ENCODE measurements around the gene CHID1.

The CHID1 gene

DNA sequence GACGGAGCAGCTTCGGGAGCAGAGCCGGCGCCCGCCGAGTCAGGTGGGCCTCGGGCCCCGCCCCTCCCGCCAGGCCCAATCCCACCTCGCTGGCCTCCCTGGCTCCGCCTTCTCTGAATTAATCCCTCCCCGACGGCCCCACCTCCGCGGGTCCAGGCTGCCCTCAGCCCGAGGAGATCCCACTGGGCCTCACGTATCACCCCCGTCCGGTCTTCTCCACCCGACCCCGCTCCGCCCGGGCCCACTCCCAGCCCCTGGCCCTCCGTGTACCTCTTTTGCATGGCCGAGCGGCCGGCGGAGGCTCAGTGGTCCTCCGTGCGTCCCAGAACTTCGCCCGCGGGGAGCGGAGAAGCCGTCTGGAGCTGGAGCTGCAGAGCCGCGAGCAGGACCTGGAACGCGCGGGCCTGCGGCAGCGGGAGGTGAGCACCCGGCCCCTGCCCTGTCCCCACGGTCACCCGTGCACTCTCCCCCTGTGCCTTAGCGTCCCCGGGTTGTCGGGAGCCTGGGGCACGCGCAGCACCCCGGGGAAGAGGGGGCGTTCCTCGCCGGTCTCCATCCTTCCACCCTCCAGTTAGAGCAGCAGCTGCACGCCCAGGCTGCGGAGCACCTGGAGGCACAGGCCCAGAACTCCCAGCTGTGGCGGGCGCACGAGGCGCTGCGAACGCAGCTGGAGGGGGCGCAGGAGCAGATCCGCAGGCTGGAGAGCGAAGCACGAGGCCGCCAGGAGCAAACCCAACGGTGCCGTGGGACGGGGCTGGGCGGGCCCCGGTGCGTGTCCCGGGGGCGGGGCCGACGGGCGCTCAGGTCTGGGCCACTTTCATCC lies 80.1 kb downstream of the CHID1 start:
- peak; percentile 52 for DNase-seq (ENCODE audit: extremely low spot score)
- CTCF ChIA-PET: interaction anchor here (1.2 kb wide), 1 partner anchor 18 kb away, joined by 3 read pairs; no protein-coding TSS in a partner anchor
- POLR2A ChIA-PET: interaction anchor here (1.2 to 8.0 kb wide), 4 partner anchors 11 to 26 kb away, joined by 4 to 63 read pairs (median 26); partner anchors contain the start of genes PNPLA2, POLR2L, RPLP2 and TSPAN4
- TF ChIP-seq SUZ12 (IDR thresholded peaks at IDR 0.05) (no peak), SP1 (IDR thresholded peaks at IDR 0.05) (no peak), ELF4 (IDR thresholded peaks at IDR 0.05) (no peak), L3MBTL2 (conservative IDR thresholded peaks at IDR 0.05) (no peak)

DNA sequence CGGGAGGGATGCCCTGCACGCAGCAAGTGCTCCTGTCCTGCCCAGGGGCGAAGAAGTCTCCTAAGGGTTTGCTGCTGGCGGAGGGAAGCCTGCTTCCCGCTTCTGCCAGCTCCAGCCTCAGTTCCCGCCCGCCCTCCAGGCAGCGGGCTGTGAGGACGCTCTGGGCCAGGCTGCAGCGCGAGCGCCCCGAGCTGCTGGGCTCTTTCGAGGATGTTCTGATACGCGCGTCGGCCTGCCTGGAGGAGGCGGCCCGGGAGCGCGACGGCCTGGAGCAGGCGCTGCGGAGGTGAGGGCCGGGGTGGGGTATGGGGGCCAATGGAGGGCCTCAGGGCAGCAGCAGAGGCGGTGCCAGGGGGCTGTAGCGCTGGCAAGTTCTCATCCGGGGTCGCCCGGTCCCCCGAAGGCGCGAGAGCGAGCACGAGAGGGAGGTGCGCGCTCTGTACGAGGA lies 80.7 kb downstream of the CHID1 start:
- DNase-seq (ENCODE audit: extremely low spot score): no peak
- ChIA-PET CTCF (no interaction called here), POLR2A (interaction anchor here (2.2 to 8.0 kb wide), 4 partner anchors 10 to 21 kb away, joined by 11 to 63 read pairs (median 26); partner anchors contain the start of genes PNPLA2, POLR2L, RPLP2 and TSPAN4)
- TF ChIP-seq SP1 (IDR thresholded peaks at IDR 0.05): no peak
- TF ChIP-seq NFRKB (IDR thresholded peaks at IDR 0.05): no peak
- no peak for TF ChIP-seq FOXM1 (IDR thresholded peaks at IDR 0.05; ENCODE audit: borderline replicate concordance)
- TF ChIP-seq TARDBP (IDR thresholded peaks at IDR 0.05): no peak
- no peak for TF ChIP-seq ARNT (IDR thresholded peaks at IDR 0.05)
- TF ChIP-seq CTBP1 (IDR thresholded peaks at IDR 0.05; ENCODE audit: borderline replicate concordance): no peak
- no peak for TF ChIP-seq HDGF (IDR thresholded peaks at IDR 0.05; ENCODE audit: borderline replicate concordance)
- no peak for TF ChIP-seq SUZ12 (IDR thresholded peaks at IDR 0.05)
- TF ChIP-seq, protein P1, sequence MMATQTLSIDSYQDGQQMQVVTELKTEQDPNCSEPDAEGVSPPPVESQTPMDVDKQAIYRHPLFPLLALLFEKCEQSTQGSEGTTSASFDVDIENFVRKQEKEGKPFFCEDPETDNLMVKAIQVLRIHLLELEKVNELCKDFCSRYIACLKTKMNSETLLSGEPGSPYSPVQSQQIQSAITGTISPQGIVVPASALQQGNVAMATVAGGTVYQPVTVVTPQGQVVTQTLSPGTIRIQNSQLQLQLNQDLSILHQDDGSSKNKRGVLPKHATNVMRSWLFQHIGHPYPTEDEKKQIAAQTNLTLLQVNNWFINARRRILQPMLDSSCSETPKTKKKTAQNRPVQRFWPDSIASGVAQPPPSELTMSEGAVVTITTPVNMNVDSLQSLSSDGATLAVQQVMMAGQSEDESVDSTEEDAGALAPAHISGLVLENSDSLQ (IDR thresholded peaks at IDR 0.05): no peak

DNA sequence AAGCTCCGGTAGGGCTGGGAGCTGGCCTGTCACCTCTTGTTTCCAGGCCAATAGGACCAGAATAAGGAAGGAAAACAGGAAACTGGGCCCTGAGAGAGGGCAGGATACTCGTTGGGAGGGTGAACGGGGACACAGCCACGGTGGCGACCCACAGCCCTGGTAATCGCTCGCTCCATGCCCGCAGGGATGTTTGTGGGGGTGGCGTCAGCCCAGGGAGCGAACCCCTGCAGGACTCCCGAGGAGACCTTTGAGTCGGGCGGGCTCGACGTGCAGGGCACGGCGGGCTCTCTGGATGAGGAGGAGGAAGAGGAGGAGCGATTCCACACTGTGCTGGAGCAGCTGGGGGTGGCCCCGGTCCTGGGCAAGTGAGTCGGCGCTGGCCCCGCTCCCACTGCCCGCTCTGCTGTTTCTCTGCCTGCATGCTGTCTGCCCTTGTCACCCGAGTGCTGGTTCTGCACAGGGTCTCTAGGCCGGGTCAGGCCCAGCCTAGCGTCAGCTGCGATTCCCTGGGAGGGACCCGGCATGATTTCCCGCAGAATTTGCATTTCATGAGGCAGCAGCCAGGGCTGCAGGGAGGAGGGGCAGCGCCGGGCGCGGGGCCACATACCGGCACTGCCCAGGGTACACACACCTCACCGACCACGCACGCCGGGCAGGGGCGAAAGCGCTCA lies 81.3 kb downstream of the CHID1 start:
- ChIA-PET POLR2A (interaction anchor here (2.2 to 8.0 kb wide), 3 partner anchors 10 to 20 kb away, joined by 11 to 63 read pairs (median 11); partner anchors contain the start of genes PNPLA2, POLR2L, RPLP2 and TSPAN4), CTCF (no interaction called here)
- no peak for TF ChIP-seq FOXM1 (IDR thresholded peaks at IDR 0.05; ENCODE audit: borderline replicate concordance)
- no peak for TF ChIP-seq SUZ12 (IDR thresholded peaks at IDR 0.05)
- no peak for TF ChIP-seq ELF4 (IDR thresholded peaks at IDR 0.05)
- no peak for TF ChIP-seq ZNF384 (IDR thresholded peaks at IDR 0.05)
- TF ChIP-seq L3MBTL2 (conservative IDR thresholded peaks at IDR 0.05): no peak
- TF ChIP-seq SP1 (IDR thresholded peaks at IDR 0.05): no peak
- no peak for TF ChIP-seq FOXK2 (IDR thresholded peaks at IDR 0.05)
- no peak for TF ChIP-seq BHLHE40 (IDR thresholded peaks at IDR 0.05; ENCODE audit: borderline replicate concordance)
- TF ChIP-seq HDGF (IDR thresholded peaks at IDR 0.05; ENCODE audit: borderline replicate concordance): no peak
- no peak for TF ChIP-seq CTBP1 (IDR thresholded peaks at IDR 0.05; ENCODE audit: borderline replicate concordance)
- TF ChIP-seq NFRKB (IDR thresholded peaks at IDR 0.05): no peak
- TF ChIP-seq, protein P1 (IDR thresholded peaks at IDR 0.05): no peak
- no peak for TF ChIP-seq TARDBP (IDR thresholded peaks at IDR 0.05)
- TF ChIP-seq FOXA1 (IDR thresholded peaks at IDR 0.05): no peak
- no peak for TF ChIP-seq LEF1 (IDR thresholded peaks at IDR 0.05; ENCODE audit: borderline replicate concordance)
- no peak for TF ChIP-seq ARNT (IDR thresholded peaks at IDR 0.05)
- no peak for DNase-seq (ENCODE audit: extremely low spot score)

DNA sequence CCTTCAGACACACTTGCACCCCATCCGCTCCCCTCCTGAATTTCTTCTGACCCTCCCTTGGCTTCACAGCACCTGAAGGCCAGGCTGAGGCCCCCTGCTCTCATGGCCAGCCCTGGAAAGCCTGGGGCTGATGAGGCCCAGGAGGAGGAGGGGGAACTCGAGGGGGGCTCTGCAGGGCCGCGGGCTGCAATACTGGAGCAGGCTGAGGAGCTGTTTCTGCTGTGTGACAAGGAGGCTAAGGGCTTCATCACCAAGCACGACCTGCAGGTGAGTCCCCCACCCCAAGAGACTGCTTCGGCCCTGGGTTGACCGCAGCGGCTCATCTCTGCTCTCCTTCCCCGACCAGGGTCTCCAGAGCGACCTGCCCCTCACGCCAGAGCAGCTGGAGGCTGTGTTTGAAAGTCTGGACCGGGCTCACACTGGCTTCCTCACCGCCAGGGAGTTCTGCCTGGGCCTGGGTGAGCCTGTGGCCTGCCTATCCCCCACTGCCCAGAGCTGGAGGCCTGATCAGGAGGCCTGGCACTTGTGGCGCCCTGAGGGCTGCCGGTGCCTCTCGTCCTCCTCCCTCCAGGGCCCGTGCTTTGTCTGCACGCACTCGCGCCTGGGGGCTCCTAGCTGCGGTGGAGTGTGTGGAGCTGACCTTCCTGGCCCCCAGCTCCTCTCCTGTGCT lies 82.0 kb downstream of the CHID1 start:
- ChIA-PET POLR2A (interaction anchor here (2.2 to 8.0 kb wide), 3 partner anchors 10 to 20 kb away, joined by 11 to 63 read pairs (median 11); partner anchors contain the start of genes PNPLA2, POLR2L, RPLP2 and TSPAN4), CTCF (no interaction called here)
- DNase-seq (ENCODE audit: extremely low spot score): no peak
- TF ChIP-seq SUZ12 (IDR thresholded peaks at IDR 0.05): no peak
- TF ChIP-seq ARNT (IDR thresholded peaks at IDR 0.05): no peak
- TF ChIP-seq ZNF384 (IDR thresholded peaks at IDR 0.05): no peak

DNA sequence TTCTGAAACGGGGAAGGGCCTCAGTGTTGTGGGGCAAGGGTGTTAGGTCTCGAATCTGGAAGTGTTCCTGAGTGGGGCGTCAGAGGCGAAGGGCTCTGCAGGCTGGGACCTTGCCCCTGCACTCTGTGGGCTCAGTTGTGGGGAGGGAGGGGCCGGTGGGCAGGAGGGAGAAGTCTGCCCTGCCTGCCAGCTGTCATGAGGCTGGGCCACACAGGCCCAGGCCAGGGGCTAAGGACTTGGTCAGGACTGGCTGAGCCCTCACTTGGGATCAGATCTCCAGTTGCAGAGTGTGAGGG lies 82.8 kb downstream of the CHID1 start, which contains the start of gene CRACR2B:
Gene CRACR2B (plus strand): TSS at position 23 of the 296 bp plus-strand sequence. CDS start 689 bp downstream, outside the sequence.
- ChIA-PET CTCF (no interaction called here), POLR2A (interaction anchor here (2.2 to 8.0 kb wide), 2 partner anchors 9 to 15 kb away, joined by 11 to 63 read pairs; partner anchors contain the start of genes PNPLA2, POLR2L and TSPAN4)
- no peak for DNase-seq (ENCODE audit: extremely low spot score)
- no peak for TF ChIP-seq FOXA1 (IDR thresholded peaks at IDR 0.05)
- TF ChIP-seq BHLHE40 (IDR thresholded peaks at IDR 0.05; ENCODE audit: borderline replicate concordance): no peak
- TF ChIP-seq FOXK2 (IDR thresholded peaks at IDR 0.05): no peak
- TF ChIP-seq SP1 (IDR thresholded peaks at IDR 0.05): no peak
- TF ChIP-seq, protein P1 (IDR thresholded peaks at IDR 0.05): no peak
- no peak for TF ChIP-seq CTBP1 (IDR thresholded peaks at IDR 0.05; ENCODE audit: borderline replicate concordance)
- no peak for TF ChIP-seq TARDBP (IDR thresholded peaks at IDR 0.05)
- TF ChIP-seq L3MBTL2 (conservative IDR thresholded peaks at IDR 0.05): no peak

Data from HEK293T (cell line).